T-helper 1 cell treated with Interleukin-12 subunit alpha and Interleukin-12 subunit beta and Interleukin-4 antibody, amounts not matched to agents 30 μg/mL and 1 μg/mL, for 36 hours (primary cell): ENCODE data around the gene LGALS7.
"Not testable (repeated sequence)": the region's sequence is repeated elsewhere in the genome, so short reads cannot be mapped to it uniquely, and the experiment has no call there.

Experiments used
- H3K27ac Mint-ChIP-seq: one replicate; pipeline ENCODE4 v1.8.0; 2021; ENCODE audit warnings: mild to moderate bottlenecking, mixed read lengths
- H3K27me3 Mint-ChIP-seq: one replicate; pipeline ENCODE4 v1.8.0; 2021; ENCODE audit warnings: low read depth, mixed read lengths
- H3K36me3 Mint-ChIP-seq: one replicate; pipeline ENCODE4 v1.8.0; 2021; ENCODE audit warnings: low read depth, mixed read lengths
- H3K4me1 Mint-ChIP-seq: one replicate; pipeline ENCODE4 v1.8.0; 2021; ENCODE audit warnings: low read depth, mixed read lengths
- H3K4me3 Mint-ChIP-seq: one replicate; pipeline ENCODE4 v1.8.0; 2021; ENCODE audit warnings: mild to moderate bottlenecking, moderate library complexity, mixed read lengths
- H3K9me3 Mint-ChIP-seq: one replicate; pipeline ENCODE4 v1.8.0; 2021; ENCODE audit warnings: mixed read lengths

The LGALS7 gene

DNA sequence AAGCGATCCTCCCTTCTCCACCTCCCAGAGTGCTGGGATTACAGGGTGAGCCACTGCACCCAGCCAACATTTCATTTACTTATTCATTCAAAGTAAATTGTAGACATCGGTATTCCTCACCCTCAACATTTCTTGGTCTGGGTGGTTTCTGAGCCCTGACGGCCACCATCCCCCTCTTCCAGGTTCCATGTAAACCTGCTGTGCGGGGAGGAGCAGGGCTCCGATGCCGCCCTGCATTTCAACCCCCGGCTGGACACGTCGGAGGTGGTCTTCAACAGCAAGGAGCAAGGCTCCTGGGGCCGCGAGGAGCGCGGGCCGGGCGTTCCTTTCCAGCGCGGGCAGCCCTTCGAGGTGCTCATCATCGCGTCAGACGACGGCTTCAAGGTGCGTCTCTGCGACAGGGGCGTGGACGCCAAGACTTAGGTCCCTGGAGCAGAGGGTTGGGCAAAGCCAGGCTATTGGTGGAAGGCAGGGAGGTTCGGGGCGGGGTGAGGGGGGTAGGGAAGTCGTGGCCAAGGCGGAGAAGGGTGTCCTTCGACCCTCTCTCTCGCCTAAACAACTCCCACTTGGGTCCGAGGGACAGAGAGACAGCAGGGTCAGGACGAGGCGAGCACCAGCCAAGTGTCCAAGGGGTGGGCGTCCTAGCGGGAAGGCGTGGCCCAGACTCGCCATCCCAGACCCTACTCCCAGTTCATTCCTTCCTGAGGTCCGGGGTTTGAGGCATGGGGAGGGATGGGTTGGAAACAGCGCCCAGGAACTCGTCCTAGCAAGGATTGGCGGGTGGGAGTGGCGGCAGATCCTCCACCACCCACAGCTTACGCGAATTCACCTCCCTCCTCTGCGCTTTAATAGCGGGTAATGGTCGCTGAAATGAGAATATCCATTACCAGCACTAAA lies 17.4 kb upstream of the LGALS7 start:
- peaks cover 19% of the 10 kb centered on the region for H3K27me3 Mint-ChIP-seq
- not testable (repeated sequence) for H3K36me3 Mint-ChIP-seq, H3K4me3 Mint-ChIP-seq, H3K4me1 Mint-ChIP-seq, H3K27ac Mint-ChIP-seq, H3K9me3 Mint-ChIP-seq

DNA sequence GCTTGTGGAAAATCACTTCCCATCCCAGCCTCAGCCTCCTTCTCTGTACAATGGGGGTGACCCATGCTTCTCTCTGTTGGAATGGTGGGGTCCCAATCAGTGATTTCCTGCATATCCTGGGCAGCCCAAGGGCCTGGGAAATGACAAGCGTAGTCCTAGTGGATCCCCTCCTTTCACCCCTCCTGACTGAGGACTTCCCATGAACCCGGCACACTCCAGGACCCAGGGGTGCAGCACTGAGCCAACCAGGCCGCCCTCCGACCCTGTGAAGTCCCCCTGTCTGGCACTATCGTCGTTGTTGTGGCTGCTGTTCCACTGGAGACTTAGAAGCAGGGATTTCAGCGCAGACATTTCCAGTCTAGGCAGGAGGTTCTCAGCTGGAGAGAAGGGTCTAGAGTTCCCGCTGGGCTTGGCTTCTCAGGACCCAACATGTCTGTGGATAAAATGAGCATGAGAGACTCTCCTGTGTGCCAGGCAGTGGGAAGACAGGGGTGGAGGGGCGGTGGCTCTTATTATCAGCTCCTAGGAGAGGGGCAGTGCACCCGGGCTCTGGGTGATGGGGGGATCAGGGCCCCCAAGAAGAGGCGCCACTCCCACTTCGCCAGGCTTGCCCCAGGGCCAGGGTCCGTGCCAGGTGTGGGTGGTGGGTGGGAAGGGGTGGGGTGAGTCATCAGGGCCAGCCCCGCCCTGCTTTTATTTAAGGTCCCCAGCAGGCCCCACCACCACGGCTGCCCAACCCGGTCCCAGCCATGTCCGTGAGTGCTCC lies 15.3 kb upstream of the LGALS7 start, which contains the start of gene LGALS7B:
Gene LGALS7B, plus strand, starts transcription at position 723 of the 766 bp plus-strand sequence. Its CDS starts 27 bp downstream, at position 750.
- H3K27ac Mint-ChIP-seq: no peak within 1 kb of the TSS
- no peak within 1 kb of the TSS for H3K4me3 Mint-ChIP-seq
- no peaks in the 10 kb centered on the region for H3K9me3 Mint-ChIP-seq
- H3K27me3 Mint-ChIP-seq: peaks cover 6% of the 10 kb centered on the region
- H3K4me1 Mint-ChIP-seq: peaks cover 3% of the 10 kb centered on the region
- no peaks in the 10 kb centered on the region for H3K36me3 Mint-ChIP-seq

DNA sequence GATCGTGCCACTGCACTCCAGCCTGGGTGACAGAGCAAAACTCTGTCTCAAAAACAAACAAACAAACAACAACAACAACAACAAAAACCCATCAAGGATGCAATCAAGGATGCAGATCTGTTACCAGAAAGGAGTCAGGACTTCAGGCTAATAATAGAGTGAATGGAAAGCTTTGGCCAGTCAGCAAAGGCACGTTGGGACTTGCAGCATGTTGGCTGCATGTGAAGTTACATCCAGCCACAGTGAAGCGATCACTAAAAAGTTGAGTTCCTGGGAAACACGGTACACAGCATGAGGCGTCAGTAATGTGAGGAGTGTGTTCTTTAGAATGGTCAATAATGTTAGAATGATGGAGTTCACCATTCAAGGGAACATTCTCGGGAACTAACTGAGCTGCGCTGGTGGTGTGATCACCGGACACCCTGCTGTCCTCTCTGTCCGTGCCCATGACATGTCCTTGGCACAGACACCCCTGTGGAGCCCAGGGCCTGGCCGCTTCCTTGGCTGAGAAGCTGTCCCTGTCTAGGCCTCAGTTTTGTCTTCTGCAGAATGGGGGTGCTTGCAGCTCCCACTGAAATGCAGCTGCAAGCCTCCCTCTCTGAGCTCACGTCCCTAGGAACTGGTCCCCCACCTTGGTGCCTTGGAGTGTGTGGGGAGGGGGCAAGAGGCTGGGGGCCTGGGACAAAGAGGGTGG lies 13.4 kb upstream of the LGALS7 start:
- no peaks in the 10 kb centered on the region for H3K9me3 Mint-ChIP-seq
- no peak overlapping the region for H3K4me3 Mint-ChIP-seq
- peaks cover 6% of the 10 kb centered on the region for H3K27me3 Mint-ChIP-seq
- H3K4me1 Mint-ChIP-seq: no peaks in the 10 kb centered on the region
- H3K36me3 Mint-ChIP-seq: no peaks in the 10 kb centered on the region
- no peak overlapping the region for H3K27ac Mint-ChIP-seq

DNA sequence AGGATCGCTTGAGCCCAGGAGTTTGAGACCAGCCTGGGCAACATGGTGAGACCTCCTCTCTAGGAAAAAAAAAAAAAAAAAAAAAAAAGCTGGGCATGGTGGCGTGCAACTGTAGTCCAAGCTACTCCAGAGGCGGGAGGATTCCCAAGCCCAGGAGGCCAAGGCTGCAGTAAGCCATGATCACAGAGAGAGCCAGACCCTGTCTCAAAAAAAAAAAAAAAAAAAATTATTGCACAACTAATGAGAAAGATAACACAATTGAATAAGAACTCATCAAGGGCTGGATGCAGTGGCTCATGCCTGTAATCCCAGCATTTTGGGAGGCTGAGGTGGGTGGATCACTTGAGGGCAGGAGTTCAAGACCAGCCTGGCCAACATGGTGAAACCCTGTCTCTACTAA lies 12.7 kb upstream of the LGALS7 start:
- not testable (repeated sequence) for H3K4me1 Mint-ChIP-seq, H3K9me3 Mint-ChIP-seq, H3K4me3 Mint-ChIP-seq, H3K27ac Mint-ChIP-seq, H3K36me3 Mint-ChIP-seq
- peaks cover 11% of the 10 kb centered on the region for H3K27me3 Mint-ChIP-seq

DNA sequence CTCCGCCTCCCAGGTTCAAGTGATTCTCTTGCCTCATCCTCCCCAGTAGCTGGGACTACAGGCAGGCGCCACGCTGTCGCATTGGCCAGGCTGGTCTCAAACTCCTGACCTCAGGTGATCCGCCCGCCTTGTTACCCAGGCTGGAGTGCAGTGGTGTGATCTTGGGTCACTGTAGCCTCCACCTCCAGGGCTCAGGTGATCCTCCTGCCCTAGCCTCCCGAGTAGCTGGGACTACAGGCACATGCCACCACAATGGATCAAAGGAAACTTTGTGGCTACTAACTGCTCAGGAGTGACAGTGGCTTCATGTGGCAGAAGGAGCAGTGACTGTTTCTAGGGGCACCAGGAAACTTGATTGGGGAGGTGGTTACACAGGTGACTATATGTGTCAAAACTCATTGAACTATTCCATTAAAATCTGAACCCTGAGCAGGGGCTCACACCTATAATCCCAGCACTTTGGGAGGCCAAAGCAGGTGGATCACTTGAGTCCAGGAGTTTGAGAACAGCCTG lies 11.9 kb upstream of the LGALS7 start:
- H3K9me3 Mint-ChIP-seq: no peaks in the 10 kb centered on the region
- H3K27me3 Mint-ChIP-seq: peaks cover 13% of the 10 kb centered on the region
- no peak overlapping the region for H3K27ac Mint-ChIP-seq
- no peaks in the 10 kb centered on the region for H3K4me1 Mint-ChIP-seq
- no peak overlapping the region for H3K4me3 Mint-ChIP-seq
- H3K36me3 Mint-ChIP-seq: no peaks in the 10 kb centered on the region

DNA sequence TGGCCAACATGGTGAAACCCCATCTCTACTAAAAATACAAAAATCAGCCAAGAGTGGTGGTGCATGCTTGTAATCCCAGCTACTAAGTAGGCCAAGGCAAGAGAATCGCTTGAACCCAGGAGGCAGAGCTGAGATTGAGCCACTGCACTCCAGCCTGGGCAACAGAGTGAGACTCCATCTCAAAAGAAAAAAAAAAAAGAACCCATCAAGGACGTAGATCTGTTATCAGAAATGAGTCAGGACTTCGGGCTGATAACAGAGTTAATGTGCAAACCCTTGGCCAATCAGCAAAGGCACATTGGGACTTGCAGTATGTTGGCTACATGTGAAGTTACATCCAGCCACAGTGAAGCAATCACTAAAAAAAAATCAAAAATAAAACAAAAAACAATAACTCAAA lies 10.9 kb upstream of the LGALS7 start:
- H3K9me3 Mint-ChIP-seq: no peaks in the 10 kb centered on the region
- H3K4me3 Mint-ChIP-seq: no peak overlapping the region
- no peaks in the 10 kb centered on the region for H3K36me3 Mint-ChIP-seq
- no peak overlapping the region for H3K27ac Mint-ChIP-seq
- peaks cover 23% of the 10 kb centered on the region for H3K27me3 Mint-ChIP-seq
- H3K4me1 Mint-ChIP-seq: no peaks in the 10 kb centered on the region

DNA sequence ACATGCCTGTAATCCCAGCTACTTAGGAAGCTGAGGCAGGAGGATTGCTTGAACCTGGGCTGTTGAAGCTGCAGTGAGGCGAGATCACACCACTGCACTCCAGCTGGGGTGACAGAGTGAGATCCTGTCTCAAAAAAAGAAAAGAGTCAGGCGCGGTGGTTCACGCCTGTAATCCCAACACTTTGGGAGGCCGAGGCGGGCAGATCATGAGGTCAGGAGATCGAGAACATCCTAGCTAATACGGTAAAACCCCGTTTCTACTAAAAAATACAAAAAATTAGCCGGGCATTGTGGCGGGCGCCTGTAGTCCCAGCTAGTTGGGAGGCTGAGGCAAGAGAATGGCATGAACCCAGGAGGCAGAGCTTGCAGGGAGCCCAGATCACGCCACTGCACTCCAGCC lies 8.9 kb upstream of the LGALS7 start:
- not testable (repeated sequence) for H3K9me3 Mint-ChIP-seq, H3K4me1 Mint-ChIP-seq, H3K4me3 Mint-ChIP-seq, H3K36me3 Mint-ChIP-seq, H3K27ac Mint-ChIP-seq
- H3K27me3 Mint-ChIP-seq: peaks cover 23% of the 10 kb centered on the region

DNA sequence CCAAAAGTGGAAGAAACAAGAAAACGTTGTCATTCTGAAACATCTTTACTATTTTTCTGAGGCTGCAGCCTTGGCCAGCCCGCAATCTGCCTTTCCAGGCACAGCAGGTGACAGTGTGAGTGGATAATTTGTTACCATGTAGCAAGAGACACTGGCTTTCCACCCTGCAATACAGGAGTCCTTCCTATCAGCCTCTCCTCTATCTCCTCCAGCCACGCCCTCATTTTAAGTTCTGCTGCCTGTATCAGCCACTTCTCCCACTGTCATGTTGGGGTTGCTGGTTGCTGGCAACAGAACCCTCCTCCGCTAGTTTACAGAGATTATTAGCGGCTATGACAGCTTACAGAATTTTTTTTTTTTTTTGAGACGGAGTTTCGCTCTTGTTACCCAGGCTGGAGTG lies 7.7 kb upstream of the LGALS7 start:
- Mint-ChIP-seq H3K27me3 (peaks cover 23% of the 10 kb centered on the region), H3K4me3 (no peak overlapping the region), H3K36me3 (no peaks in the 10 kb centered on the region), H3K27ac (no peak overlapping the region), H3K9me3 (no peaks in the 10 kb centered on the region), H3K4me1 (no peaks in the 10 kb centered on the region)

DNA sequence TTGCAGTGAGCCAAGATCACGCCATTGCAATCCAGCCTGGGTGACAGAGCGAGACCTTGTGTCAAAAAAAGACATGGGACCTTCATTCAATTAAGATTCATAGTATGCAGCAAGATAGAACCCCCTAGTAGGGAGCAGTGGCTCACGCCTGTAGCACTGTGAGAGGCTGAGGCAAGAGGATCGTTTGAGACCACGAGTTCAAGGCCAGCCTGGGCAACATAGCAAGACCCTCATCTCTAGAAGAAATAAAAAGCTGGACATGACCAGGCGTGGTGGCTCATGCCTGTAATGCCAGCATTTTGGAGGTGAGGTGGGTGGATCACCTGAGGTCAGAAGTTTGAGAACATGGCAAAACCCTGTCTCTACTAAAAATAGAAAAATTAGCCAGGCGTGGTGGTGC lies 7.1 kb upstream of the LGALS7 start:
- Mint-ChIP-seq H3K9me3 (no peaks in the 10 kb centered on the region), H3K36me3 (no peaks in the 10 kb centered on the region), H3K27ac (no peak overlapping the region), H3K27me3 (peaks cover 23% of the 10 kb centered on the region), H3K4me1 (no peaks in the 10 kb centered on the region), H3K4me3 (no peak overlapping the region)

DNA sequence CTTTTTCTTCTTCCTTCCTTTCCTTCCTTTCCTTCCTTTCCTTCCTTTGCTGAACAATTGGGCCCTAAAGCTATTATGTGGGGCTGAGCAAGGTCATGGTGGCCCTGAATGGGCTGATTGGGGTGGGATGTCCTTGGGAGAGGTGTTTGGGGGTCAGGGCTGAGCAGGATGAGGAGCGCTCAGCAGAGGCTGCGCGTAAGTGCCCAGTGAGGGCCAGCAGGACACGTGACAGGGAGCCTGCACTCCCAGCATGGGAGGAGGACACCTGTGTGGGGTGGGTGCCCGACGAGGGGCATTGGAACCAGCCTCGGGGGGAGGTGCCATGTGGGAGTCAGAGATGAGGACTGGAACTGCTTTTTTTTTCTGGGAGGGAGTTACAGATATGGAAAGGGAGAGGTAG lies 5.4 kb upstream of the LGALS7 start:
- Mint-ChIP-seq H3K4me1 (no peaks in the 10 kb centered on the region), H3K9me3 (no peaks in the 10 kb centered on the region), H3K27ac (no peak overlapping the region), H3K36me3 (no peaks in the 10 kb centered on the region), H3K27me3 (peaks cover 23% of the 10 kb centered on the region), H3K4me3 (no peak overlapping the region)

DNA sequence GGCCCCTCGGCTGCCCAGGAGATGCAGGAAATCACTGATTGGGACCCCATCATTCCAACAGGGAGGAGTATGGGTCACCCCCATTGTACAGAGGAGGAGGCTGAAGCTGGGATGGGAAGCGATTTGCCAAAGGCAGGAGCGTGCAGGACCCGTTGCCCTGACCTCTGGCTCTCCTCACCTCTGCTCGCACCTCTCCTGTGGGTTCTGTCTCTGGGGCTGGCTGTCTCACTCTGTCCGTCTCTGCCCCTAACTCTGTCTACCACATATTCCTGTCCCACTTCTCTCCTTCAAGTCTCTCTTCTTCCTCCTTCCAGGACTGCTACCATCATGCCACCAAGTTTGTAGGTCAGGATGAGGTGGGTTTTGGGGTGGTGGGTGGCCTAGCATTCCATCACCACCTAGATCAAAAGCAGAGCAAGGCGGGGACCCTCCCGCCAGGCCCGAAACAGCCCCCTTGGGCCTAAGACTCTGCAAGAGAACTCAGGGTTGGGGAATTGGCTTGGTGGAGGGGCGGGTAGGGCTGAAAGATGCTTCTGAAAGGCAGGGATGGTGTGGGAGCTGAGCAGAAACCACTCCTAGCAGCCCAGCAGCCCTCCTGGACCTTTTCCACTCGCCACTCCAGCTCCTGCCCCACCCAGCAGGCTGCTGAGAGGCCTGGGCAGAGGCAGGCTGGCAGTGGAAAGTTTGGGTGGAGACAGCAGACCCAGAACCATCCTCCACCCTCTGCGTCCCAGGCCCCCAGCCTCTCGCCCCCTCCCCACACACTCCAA lies 1.0 kb upstream of the LGALS7 start:
- Mint-ChIP-seq H3K4me1 (peaks cover 2% of the 10 kb centered on the region), H3K36me3 (no peaks in the 10 kb centered on the region), H3K9me3 (no peaks in the 10 kb centered on the region), H3K27ac (no peak overlapping the region), H3K4me3 (no peak overlapping the region), H3K27me3 (peaks cover 2% of the 10 kb centered on the region)

DNA sequence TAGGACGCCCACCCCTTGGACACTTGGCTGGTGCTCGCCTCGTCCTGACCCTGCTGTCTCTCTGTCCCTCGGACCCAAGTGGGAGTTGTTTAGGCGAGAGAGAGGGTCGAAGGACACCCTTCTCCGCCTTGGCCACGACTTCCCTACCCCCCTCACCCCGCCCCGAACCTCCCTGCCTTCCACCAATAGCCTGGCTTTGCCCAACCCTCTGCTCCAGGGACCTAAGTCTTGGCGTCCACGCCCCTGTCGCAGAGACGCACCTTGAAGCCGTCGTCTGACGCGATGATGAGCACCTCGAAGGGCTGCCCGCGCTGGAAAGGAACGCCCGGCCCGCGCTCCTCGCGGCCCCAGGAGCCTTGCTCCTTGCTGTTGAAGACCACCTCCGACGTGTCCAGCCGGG lies 1.7 kb downstream of the LGALS7 start:
- not testable (repeated sequence) for H3K36me3 Mint-ChIP-seq, H3K4me1 Mint-ChIP-seq, H3K27me3 Mint-ChIP-seq, H3K9me3 Mint-ChIP-seq, H3K27ac Mint-ChIP-seq, H3K4me3 Mint-ChIP-seq

DNA sequence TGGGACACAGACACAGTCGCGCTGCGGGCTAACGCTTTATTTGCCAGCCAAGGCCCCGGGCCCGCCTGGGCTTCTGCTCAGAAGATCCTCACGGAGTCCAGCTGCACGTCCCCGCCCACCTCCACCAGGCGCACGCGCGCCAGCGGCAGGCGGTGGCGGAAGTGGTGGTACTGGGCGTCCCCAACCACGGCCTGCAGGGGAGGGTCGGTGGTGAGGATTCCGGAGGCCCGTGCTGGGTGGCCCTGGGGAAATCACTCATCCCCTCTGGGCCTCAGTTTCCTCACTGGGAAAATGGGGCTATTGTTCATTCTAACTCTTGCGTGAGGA lies 2.4 kb downstream of the LGALS7 start:
- H3K27me3 Mint-ChIP-seq, H3K27ac Mint-ChIP-seq, H3K9me3 Mint-ChIP-seq, H3K36me3 Mint-ChIP-seq, H3K4me3 Mint-ChIP-seq, H3K4me1 Mint-ChIP-seq: not testable (repeated sequence)

DNA sequence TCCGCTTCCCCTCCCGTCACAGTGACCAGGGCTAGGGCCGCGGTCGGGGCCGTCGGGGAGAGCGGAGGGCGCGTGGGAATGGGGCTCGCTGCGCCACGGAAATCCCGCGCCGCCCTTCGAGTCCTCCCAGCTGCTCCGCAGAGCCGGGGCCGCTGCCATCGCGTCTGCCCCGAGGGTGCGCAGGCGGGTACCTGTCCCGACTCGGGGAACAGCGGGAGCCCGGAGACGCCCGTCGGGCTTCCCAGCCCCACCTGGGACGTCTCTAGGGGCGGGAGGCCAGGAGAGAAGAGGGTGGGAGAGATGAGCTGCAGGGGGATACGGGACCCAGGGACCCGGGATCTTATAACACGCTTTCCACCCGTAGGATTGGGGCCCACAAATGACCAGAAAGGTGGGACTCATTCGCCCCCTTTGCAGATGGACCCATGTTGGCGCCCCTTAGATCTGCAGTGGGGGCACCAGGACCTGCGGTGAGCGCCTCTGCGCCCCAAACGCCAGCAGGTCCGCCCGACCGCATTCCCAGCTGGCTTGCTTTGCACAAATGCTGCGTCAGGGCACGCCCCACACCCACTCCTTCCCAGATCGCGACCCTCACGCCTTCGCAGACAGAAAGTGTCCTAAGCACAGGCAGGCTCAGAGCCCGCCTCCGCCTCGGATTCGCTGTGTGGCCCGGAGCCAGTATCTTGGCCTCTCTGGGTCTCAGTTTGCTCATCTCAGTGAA lies 2.9 kb downstream of the LGALS7 start:
- not testable (repeated sequence) for H3K36me3 Mint-ChIP-seq, H3K4me1 Mint-ChIP-seq, H3K9me3 Mint-ChIP-seq, H3K4me3 Mint-ChIP-seq, H3K27me3 Mint-ChIP-seq, H3K27ac Mint-ChIP-seq
